ENCODE data around the gene AQP7.
A peak's percentile ranks its signal among the peaks of the same experiment; 100 is the strongest.
"Not testable (repeated sequence)": the region's sequence is repeated elsewhere in the genome, so short reads cannot be mapped to it uniquely, and the experiment has no call there.

The AQP7 gene

DNA sequence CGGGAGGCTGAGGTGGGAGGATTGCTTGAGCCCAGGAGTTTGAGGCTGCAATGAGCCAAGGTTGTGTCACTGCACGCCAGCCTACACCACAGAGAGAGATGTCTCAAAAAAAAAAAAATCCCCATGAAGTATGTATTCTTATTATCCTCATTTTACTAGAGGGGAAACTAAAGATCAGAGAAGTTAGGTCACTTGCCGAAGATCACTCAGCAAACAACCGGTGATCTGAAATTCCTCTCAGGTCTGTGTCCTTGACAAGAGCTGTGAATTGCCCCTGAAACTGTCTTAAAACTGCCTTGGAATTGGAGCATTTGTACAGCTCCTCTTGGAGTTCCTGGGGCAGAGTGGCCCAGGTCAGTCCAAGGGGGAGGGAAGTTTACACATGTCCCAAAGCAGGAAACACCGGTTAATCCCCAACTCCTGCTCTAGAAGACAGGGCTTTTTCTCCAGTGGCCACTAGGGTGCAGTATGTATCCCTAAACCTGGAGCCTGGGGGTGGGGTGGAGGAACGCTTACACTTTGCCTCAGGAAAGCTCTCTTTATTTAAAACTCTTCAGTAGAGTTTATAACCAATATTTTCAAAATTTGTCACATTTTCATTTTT is 27.6 kb downstream of the AQP7 start:
- DNase-seq (ENCODE audit: low spot score): peak; percentile 72

DNA sequence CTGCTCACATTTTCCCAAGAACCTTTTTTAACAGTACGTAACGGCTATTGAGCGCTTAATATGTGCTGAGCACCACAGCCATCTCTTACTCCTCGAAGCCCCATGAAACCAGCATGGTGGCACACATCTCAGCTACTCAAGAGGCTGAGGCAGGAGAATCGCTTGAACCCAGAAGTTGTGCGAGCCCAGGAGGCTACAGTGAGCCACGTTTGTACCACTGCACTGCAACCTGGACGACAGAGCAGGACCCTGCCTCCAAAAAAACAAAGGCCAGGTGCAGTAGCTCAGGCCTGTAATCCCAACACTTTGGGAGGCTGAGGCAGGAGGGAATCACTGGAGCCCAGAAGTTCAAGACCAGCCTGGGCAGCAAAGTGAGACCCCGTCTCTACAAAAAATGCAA is 28.2 kb downstream of the AQP7 start:
- DNase-seq (ENCODE audit: low spot score): no peak

DNA sequence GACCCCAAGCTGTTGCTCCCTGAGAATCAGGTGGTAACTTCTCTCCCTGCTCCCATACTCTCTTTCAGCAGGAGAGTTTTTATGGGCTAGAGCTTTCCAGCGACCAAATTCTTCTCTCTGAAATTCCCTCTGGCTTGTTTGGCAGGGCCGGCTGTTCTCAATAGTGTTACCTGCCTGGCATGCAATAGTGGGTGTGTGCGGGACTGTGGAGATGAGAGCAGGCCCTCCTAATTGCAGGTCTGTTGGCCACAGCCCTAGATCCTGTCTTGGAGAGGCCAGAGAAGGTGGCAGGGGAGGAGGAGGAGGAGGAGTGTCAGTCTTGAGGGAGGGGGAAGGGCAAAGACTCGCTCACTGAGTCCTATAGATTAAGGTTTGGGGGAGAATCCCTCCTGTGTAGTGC is 29.5 kb downstream of the AQP7 start:
- DNase-seq (ENCODE audit: low spot score): no peak

GRCh38 chr9:33366979-33367480 is 35.3 kb downstream of the AQP7 start:
- no peak for DNase-seq (ENCODE audit: low spot score)

DNA sequence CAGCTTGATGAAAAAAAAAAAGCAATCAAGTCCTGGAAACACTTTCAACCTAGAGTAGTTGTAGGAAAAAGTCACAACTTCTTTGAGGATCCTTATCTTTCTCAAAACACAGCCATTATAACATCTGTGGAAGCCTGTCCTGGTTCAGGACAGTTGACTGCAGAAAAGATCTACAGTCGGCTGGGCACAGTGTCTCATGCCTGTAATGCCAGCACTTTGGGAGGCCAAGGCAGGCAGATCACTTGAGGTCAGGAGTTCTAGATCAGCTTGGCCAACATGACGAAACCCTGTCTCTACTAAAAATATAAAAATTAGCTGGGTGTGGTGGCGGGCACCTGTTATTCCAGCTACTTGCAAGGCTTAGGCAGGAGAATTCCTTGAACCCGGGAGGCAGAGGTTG is 37.6 kb downstream of the AQP7 start:
- not testable (repeated sequence) for DNase-seq (ENCODE audit: low spot score)

DNA sequence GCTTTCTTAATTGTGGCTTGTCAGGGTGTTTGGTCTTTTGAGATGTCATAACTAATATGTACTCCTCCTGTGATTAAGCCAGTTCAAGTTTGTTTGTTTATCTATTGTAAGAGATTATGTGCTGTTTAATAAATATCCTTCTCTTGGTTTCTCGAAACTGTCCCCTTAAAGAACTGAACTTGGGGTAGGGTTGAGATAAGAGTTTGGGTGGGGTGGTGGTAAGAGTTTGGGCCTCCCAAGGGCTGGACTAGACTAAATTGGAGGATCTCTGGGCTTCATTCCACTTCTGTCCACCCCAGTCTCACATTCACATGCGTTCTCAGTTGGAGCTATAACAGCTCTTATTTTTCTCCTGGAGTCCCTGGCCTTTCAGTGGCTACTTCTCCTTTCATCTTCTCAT is 38.2 kb downstream of the AQP7 start:
- DNase-seq (ENCODE audit: low spot score): no peak

GRCh38 chr9:33358641-33359040 is 43.7 kb downstream of the AQP7 start:
- not testable (repeated sequence) for DNase-seq (ENCODE audit: low spot score)

GRCh38 chr9:33355933-33356332 is 46.4 kb downstream of the AQP7 start:
- no peak for DNase-seq (ENCODE audit: low spot score)

DNA sequence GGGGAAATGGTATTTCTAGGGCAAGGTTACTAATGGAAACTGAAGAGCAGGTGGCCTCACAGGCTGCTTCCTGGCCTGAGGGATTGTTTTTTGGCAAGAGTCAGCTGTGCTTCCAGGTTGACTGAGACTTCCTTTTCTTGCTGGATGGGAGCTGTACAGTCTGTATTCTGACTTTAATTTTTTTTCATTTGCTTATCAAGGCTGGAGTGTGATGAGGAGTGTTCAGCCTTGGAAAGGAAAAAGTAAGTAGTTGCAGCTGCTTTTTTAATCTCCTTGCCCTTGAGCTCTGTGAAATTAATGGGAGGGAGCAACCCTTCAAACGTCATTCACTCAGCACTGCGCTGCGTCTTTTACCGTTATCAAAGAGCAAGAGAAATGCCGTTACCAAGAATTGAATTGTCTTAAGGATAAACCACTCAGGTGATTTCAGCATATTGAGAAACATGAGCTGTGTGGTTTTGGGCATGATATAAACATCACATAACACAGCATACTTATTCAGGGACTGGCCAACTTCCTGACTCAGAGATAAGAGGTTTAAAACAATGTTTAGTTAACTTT is 47.6 kb downstream of the AQP7 start:
- no peak for DNase-seq (ENCODE audit: low spot score)

DNA sequence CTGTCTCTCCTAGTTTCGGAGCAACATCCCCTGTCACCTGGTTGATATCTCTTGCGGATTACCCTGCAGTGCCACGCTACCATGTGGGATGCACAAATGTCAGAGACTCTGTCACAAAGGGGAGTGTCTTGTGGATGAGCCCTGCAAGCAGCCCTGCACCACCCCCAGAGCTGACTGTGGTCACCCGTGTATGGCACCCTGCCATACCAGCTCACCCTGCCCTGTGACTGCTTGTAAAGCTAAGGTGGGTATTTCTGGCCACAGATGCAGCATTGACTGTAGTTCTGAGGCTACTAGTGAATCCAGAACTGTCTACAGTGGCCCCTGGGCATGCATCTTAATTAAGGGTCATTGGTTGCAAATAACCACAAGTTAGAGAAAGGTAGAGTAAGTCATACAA is 50.8 kb downstream of the AQP7 start:
- peak; percentile 23 for DNase-seq (ENCODE audit: low spot score)

GRCh38 chr9:33350310-33350709 is 52.1 kb downstream of the AQP7 start:
- peak; percentile 61 for DNase-seq (ENCODE audit: low spot score)

DNA sequence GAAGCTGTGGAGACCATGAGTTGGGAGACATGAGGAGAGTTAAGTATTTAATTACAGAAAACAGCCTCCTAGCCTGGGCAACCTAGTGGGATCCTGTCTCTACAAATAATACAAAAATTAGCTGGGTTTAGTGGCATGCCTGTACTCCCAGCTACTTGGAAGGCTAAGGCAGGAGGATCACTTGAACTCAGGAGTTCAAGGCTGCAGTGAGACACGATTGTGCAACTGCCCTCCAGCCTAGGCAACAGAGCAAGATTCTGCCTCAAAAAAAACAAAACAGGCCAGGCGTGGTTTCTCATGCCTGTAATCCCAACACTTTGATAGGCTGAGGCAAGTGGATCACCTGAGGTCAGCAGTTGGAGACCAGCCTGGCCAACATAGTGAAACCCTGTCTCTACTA is 52.6 kb downstream of the AQP7 start:
- DNase-seq (ENCODE audit: low spot score): no peak

DNA sequence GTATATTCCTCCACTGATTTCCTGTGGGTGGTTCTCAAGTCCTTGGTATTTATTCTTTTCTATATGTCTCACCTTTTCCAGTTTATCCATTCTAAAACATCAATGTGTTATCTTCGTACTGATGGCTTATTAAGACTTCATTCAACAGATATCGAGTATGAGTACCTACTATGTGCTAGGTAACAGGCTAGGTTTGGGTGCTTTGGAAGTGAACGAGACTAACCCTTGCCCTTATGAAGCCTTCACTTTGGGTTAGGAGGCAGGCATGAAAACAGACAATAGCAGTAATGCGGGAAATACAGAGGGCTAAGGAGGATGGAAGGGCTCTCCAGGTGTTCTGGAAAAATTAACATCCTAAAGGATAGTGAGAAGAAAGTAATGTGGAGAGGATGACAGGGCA is 53.4 kb downstream of the AQP7 start:
- DNase-seq (ENCODE audit: low spot score): no peak

GRCh38 chr9:33346564-33346963 is 55.8 kb downstream of the AQP7 start:
- DNase-seq (ENCODE audit: low spot score): no peak

- DNase-seq (ENCODE audit: low spot score): no peak
Observed at GRCh38 chr9:33344145-33344544, 58.2 kb downstream of the AQP7 start.

GRCh38 chr9:33341182-33341581 is 61.2 kb downstream of the AQP7 start:
- no peak for DNase-seq (ENCODE audit: low spot score)

DNA sequence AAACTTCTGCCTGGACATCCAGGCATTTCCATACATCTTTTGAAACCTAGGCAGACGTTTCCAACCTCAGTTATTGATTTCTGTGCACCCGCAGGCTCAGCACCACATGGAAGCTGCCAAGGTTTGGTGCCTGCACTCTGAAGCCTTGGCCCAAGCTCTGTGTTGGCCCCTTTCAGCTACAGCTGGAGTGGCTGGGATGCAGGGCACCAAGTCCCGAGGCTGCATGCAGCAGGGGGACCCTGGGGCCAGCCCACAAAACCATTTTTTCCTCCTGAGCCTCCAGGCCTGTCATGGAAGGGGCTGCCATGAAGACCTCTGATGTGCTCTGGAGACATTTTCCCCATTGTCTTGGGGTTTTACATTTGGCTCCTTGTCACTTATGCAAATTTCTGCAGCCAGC is 62.2 kb downstream of the AQP7 start:
- no peak for DNase-seq (ENCODE audit: low spot score)

Measured in kidney tubule cell (primary cell).